Panc1 (cell line): ENCODE results near the gene GOLGA6A. TPM values are rescaled to one million over a fixed set of nuclear protein-coding genes. Genes with fewer than 3 reads are reported as not detected.
"Not testable (repeated sequence)": the region's sequence is repeated elsewhere in the genome, so short reads cannot be mapped to it uniquely, and the experiment has no call there.

Experiments used
- ATAC-seq: fragments of 200-7000 bp; cut with Tn5 transposase; 2 replicates; pipeline ENCODE4 v1.9.1; 2020; ENCODE audit warnings: mild to moderate bottlenecking, moderate library complexity
- BruUV-seq: library from RNA; stranded (reverse); fragments of 400-500 nt; replicated peaks from 2 replicates; lab custom pipeline; 2021; lab: Mats Ljungman, UMichigan
- CTCF ChIA-PET: fragments of 300-600 bp; sonication (Branson Sonifier 250); formaldehyde crosslinking; loops from one replicate; lab custom pipeline; 2022; ENCODE audit warnings: antibody characterized with exemption; lab: Charles Lee
- POLR2A ChIA-PET: fragments of 300-600 bp; sonication (Branson Sonifier 250); formaldehyde crosslinking; loops from one replicate; lab custom pipeline; 2022; ENCODE audit warnings: antibody characterized with exemption; lab: Charles Lee
- DNase-seq: peaks from one replicate; pipeline ENCODE4 v3.0.0-alpha.2; 2010; ENCODE audit warnings: low read depth, low spot score
- H3K27ac ChIP-seq: 2 replicates; pipeline ENCODE4 v1.5.1; 2011; ENCODE audit warnings: mild to moderate bottlenecking, low read length, inconsistent platforms
- H3K27me3 ChIP-seq: fragments of 200-500 bp; sonication (Bioruptor generic); 2 replicates; pipeline ENCODE4 v1.6.0; 2014; ENCODE audit warnings: low read length, inconsistent platforms; ENCODE audit not compliant: control insufficient read depth, insufficient read depth
- H3K36me3 ChIP-seq: fragments of 200-500 bp; sonication (Bioruptor generic); 2 replicates; pipeline ENCODE4 v1.5.1; 2014; ENCODE audit warnings: inconsistent platforms, mild to moderate bottlenecking, low read length, moderate library complexity; ENCODE audit not compliant: control insufficient read depth, insufficient read depth
- H3K4me1 ChIP-seq: 2 replicates; pipeline ENCODE4 v1.5.1; 2011; ENCODE audit warnings: inconsistent platforms, mild to moderate bottlenecking, low read length, moderate library complexity; ENCODE audit not compliant: control insufficient read depth, insufficient read depth
- H3K4me3 ChIP-seq, 2 experiments: 2 replicates each; pipeline ENCODE4 v1.5.1; 2011 to 2012; ENCODE audit warnings: low read depth in 2 of 2, low read length in 2 of 2, mild to moderate bottlenecking in 2 of 2, inconsistent platforms in 1 of 2, moderate library complexity in 1 of 2
- H3K9me3 ChIP-seq: fragments of 200-500 bp; sonication (Bioruptor generic); 2 replicates; pipeline ENCODE4 v1.5.1; 2014; ENCODE audit warnings: low read depth, mild to moderate bottlenecking, inconsistent platforms, low read length, moderate library complexity; ENCODE audit not compliant: control insufficient read depth, insufficient read depth
- CTCF ChIP-seq: fragments of 450-650 bp; IDR thresholded peaks from 2 replicates; pipeline ENCODE4 v1.5.1; 2017; ENCODE audit warnings: mild to moderate bottlenecking
- POLR2AphosphoS5 ChIP-seq: IDR thresholded peaks from 2 replicates; pipeline ENCODE4 v1.6.1; 2012; ENCODE audit warnings: mild to moderate bottlenecking, low read depth, low read length, moderate library complexity
- SIN3A ChIP-seq: IDR thresholded peaks from 2 replicates; pipeline ENCODE4 v1.6.1; 2012; ENCODE audit warnings: low read depth, mild to moderate bottlenecking, low read length, moderate library complexity, borderline replicate concordance; ENCODE audit not compliant: insufficient read depth
- TCF7L2 ChIP-seq: IDR thresholded peaks from 2 replicates; pipeline ENCODE4 v1.6.1; 2011; ENCODE audit warnings: mild to moderate bottlenecking, low read depth, low read length, inconsistent platforms
- in situ Hi-C: cut with HindIII; loops from 2 replicates; pipeline ENCODE4 v1.10.0; 2016; ENCODE audit warnings: low sequenced_read_pairs, low pct_unique_long_range_greater_than_20kb
- intact Hi-C: fragments of 100-400 bp; cut with micrococcal nuclease; formaldehyde crosslinking; loops from one replicate; pipeline ENCODE4 v1.10.0; 2022; ENCODE audit not compliant: unreplicated experiment
- total RNA-seq: library from RNA; stranded (reverse); gene quantifications from one replicate; pipeline ENCODE4 v1.2.1, GENCODE V29; 2021; ENCODE audit not compliant: unreplicated experiment

The GOLGA6A gene
- total RNA-seq, 1 experiment from 2014 or later, result 0.05 TPM

GRCh38 chr15:74108611-74109010 lies 26.3 kb upstream of the GOLGA6A start:
- H3K4me3 ChIP-seq, in situ Hi-C loops, H3K4me1 ChIP-seq, H3K27ac ChIP-seq, ATAC-seq, H3K9me3 ChIP-seq, POLR2A ChIA-PET, DNase-seq, CTCF ChIA-PET, H3K36me3 ChIP-seq, H3K27me3 ChIP-seq, intact Hi-C loops, BruUV-seq: not testable (repeated sequence)
- peak; percentile 46 for TF ChIP-seq CTCF

- no TSS peak for BruUV-seq
- intact Hi-C loops, result no loop called here
- Histone ChIP-seq H3K27me3 (no peaks in the 10 kb centered on the region), H3K4me3 (no peak overlapping the region), H3K9me3 (no peaks in the 10 kb centered on the region), H3K4me1 (no peaks in the 10 kb centered on the region), H3K27ac (no peak overlapping the region), H3K36me3 (no peaks in the 10 kb centered on the region)
- ChIA-PET POLR2A (no interaction called here), CTCF (no interaction called here)
- in situ Hi-C loops, result no loop called here
- TF ChIP-seq CTCF, result no peak
- no peak for TF ChIP-seq POLR2AphosphoS5
- no peak for TF ChIP-seq SIN3A
- TF ChIP-seq TCF7L2, result no peak
- no peak for DNase-seq
- ATAC-seq, result no peak
Observed at GRCh38 chr15:74108111-74108510, 25.8 kb upstream of the GOLGA6A start.

GRCh38 chr15:74099963-74100733 lies 17.8 kb upstream of the GOLGA6A start:
- peak; percentile 96 for ATAC-seq
- H3K4me3 ChIP-seq, result peak overlapping the region; percentile 25 to 43; a peak in 3 of 4 replicates
- intact Hi-C loops, H3K9me3 ChIP-seq, H3K27me3 ChIP-seq, CTCF ChIA-PET, POLR2A ChIA-PET, in situ Hi-C loops, H3K36me3 ChIP-seq, H3K4me1 ChIP-seq: not testable (repeated sequence)
- peak overlapping the region; percentile 69 for H3K27ac ChIP-seq
- peak; percentile 24 for DNase-seq
- TF ChIP-seq POLR2AphosphoS5, result 0 out of 2 replicates have a peak, but pooled peaks have one; percentile 30
- TSS peak; percentile 99 for BruUV-seq

- H3K27ac ChIP-seq, DNase-seq, H3K9me3 ChIP-seq, BruUV-seq, H3K27me3 ChIP-seq, H3K36me3 ChIP-seq, H3K4me3 ChIP-seq, ATAC-seq, POLR2A ChIA-PET, CTCF ChIA-PET, intact Hi-C loops, in situ Hi-C loops, H3K4me1 ChIP-seq: not testable (repeated sequence)
Observed at GRCh38 chr15:74096753-74097474, 14.6 kb upstream of the GOLGA6A start.

- POLR2A ChIA-PET, in situ Hi-C loops, H3K27ac ChIP-seq, H3K4me1 ChIP-seq, H3K9me3 ChIP-seq, H3K27me3 ChIP-seq, ATAC-seq, H3K4me3 ChIP-seq, CTCF ChIA-PET, H3K36me3 ChIP-seq, BruUV-seq, intact Hi-C loops, DNase-seq: not testable (repeated sequence)
Observed at GRCh38 chr15:74095610-74096009, 13.3 kb upstream of the GOLGA6A start.
